Activated CD4-positive, alpha-beta T cell treated with anti-CD3 and anti-CD28 coated beads for 24 hours (primary cell): Measurements from ENCODE around the gene FEZF2.

Experiments
- DNase-seq, 2 donors: peaks; one replicate each; pipeline ENCODE4 v3.0.0-alpha.2; 2020; ENCODE audit warnings: low read depth in 2 of 2

Gene FEZF2

DNA sequence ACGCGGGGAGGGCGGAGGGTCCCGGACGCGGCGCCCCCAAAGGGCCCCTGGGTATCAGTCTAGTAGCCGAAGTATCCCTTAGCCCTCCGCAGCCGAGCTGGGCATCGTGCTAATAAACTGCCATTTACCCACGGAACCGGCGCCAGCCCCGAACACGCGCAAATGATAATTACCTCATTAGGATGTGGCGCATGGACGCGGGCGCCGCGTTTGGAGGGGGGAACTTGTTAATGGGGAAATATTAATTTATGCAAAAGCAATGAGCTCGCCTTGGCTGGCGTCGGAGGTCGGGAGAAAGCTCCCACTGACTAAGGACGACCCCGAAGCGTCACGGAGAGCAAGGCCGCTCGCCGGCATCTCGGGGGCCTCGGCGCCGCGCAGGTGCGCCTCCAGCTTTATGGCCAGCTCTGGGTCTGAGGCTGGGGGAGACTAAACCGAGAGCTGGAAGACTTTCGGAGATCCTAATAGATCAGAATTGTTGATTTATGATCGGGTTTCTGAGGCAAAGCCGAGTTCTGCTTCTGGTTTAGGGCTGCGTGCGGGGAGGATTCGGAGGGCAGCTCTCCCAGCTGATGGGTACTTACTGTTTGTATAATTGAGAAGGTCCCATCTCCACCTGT, 474 bp upstream of the FEZF2 start:
- no peak for DNase-seq

DNA sequence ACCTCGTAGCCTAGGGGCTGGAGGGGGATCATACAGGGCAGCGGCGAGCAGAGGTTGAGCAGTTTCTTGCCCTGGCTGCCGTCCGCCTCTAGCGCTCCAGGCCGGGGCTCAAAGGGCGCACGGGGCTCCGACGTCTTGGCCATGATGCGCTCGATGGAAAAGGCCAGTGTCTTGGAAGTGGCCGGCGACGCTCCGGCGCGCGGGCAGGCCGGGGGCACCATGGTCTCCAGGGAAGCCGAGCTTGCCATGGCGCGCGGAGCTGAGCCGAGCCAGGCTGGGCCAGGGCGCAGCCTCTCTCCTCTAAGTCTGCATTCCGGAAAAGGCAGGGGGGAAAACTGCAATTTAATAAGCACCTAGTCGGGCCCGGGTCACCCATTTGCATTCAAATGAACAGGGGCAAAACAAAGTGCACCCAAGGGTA, 719 bp downstream of the FEZF2 start:
- no peak for DNase-seq

- DNase-seq, result no peak
Measured at GRCh38 chr3:62371720-62372591, 1.4 kb downstream of the FEZF2 start.

- DNase-seq, result no peak
Measured at GRCh38 chr3:62370858-62371719, 2.3 kb downstream of the FEZF2 start.

GRCh38 chr3:62370112-62370857, 3.1 kb downstream of the FEZF2 start:
- DNase-seq, result no peak

DNA sequence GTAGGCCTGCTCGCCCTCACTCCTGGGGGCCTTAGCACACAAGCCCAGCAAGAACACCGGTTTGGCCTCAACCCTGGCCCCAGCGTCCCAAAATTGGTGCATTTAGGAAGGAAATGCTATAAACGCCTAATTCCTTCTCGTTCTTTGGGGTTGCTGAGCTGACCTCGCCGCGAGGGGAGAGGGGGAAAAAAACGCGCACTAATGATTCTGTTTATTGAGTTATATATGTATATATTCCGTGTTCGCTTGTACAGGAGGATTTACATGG, 3.9 kb downstream of the FEZF2 start:
- no peak for DNase-seq

- DNase-seq, result no peak
Measured at GRCh38 chr3:62368705-62369475, 4.5 kb downstream of the FEZF2 start.

DNA sequence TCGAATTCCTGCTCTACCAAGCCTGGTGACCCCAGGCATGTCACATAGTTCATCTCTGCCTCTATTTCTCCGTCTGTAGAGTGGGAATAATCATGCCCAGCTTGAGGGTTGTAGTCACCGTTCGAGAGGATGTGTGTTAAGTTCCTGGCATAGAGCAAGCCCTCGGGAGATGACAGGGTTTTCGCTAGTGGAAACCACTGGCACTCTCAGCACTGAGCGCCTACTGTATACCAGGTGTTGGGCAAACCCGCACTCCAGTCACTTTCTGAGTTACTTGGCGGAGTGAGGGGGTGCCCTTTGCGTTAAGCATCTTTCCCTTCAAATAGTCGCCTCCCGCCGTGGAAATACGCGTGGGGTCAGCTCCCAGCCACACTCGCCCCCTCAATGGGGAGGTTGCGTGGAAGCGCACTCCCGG, 5.1 kb downstream of the FEZF2 start:
- DNase-seq, result no peak

DNA sequence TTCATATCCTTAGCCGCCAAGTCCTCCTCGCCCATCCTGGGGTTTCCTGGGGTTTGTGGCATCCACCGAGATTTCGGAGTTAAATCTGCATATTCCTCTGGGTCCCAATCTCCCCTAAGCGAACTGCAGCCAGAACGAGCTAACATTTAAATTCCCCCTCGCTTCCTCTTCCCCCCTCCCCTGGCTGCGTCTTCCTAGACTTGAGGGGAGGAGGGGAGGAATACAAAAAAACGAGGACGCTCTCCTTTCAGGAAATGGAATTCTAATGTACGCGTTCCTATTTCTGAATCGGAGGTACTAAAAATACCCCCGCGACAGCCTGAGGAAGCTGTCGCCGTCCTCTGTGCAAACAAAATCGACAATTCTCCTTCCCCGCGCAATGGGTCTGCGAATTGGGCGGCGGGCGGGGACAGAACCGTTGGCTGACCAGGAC, 5.6 kb downstream of the FEZF2 start:
- DNase-seq, result no peak

- no peak for DNase-seq
Measured at GRCh38 chr3:62366126-62366484, 7.2 kb downstream of the FEZF2 start.

DNA sequence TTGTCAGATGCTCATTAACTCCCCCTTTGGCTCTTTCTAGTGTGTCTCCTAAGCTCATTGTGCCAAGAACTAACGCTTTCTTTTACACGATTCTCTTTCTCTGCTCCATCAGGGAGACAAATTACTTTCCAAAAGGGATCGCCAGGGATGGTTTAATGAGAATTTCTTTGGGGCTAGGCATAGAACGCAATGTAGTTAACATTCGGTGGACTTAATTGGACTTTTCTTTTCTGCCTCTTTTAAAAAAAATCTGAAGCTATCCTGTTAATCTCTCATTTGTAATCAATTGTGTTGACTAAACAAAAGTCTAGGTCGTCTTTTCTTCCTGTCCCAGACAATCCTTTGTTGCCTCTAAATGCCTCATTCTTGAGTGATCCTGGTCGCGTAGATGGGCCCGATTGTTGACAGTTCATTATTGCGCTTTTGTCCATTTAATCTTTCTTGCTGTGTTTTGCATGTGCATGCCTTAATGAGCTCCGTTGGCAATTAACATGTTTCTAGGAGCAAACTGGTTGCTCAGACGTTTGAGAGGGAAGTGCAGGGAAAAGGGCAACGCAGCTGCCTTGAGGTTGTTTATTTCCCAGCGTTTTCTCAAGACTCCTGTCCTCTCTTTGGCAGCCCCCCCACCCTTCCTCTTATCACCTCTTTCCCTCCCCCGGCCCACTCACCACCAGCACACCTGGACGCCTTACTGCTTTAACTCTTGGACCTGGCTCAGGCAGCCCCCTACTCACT, 7.8 kb downstream of the FEZF2 start:
- no peak for DNase-seq

GRCh38 chr3:62364191-62364590, 9.2 kb downstream of the FEZF2 start:
- no peak for DNase-seq

- no peak for DNase-seq
Measured at GRCh38 chr3:62363275-62363674, 10.1 kb downstream of the FEZF2 start.

- no peak for DNase-seq
Measured at GRCh38 chr3:62361824-62362223, 11.5 kb downstream of the FEZF2 start.

- DNase-seq, result no peak
Measured at GRCh38 chr3:62361261-62361660, 12.1 kb downstream of the FEZF2 start.

GRCh38 chr3:62359531-62359930, 13.8 kb downstream of the FEZF2 start:
- no peak for DNase-seq

- DNase-seq, result no peak
Measured at GRCh38 chr3:62356356-62356755, 17.0 kb downstream of the FEZF2 start.

- no peak for DNase-seq
Measured at GRCh38 chr3:62355703-62356102, 17.6 kb downstream of the FEZF2 start.

DNA sequence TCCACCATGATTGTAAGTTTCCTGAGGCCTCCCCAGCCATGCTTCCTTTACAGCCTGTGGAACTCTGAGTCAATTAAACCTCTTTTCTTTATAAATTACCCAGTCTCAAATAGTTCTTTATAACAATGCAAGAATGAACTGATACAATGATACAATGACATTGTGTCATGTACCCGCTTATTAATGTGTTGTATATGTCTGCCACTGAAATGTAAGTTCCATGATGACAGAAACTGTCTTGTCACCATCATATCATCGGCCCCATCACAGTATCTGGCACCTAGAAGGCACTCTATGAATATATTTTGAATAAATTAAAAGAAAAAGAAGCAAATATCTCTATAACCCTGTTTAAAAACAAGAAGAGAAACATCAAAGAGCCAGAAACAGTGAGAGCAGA, 29.6 kb downstream of the FEZF2 start:
- no peak for DNase-seq

GRCh38 chr3:62335196-62335595, 38.2 kb downstream of the FEZF2 start:
- no peak for DNase-seq

DNA sequence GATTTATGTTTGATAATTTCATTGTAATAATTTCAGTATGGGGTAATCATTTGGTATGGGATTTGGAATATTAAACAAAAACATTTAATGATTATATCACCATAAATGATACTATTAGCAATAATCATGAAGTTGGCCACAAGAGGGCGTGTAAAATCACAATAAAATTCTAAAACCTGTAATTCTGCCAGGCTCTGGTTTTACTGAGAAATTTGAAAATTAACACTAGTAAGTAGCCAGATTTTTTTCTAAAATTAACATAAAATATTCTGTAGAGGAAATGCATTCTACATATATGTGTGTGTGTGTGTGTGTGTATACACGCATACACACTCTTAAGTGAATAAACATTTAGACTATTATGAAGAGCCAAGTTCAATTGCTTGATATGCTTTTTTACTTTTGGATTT, 40.5 kb downstream of the FEZF2 start:
- DNase-seq, result no peak
